Sigmoid colon (tissue), 7 donors: ENCODE results near the gene FLT1. TPM values are rescaled to one million over a fixed set of nuclear protein-coding genes. Genes with fewer than 3 reads are reported as not detected.

ENCODE experiments used
- DNase-seq: peaks from one replicate; pipeline ENCODE4 v3.0.0-alpha.2; 2019
- H3K27ac ChIP-seq, 4 donors: fragments of 200-600 bp; sonication (generic); one replicate each; pipeline ENCODE4 v1.5.1; 2016 to 2019; ENCODE audit warnings: mild to moderate bottlenecking in 1 of 4
- H3K27me3 ChIP-seq, 3 donors: fragments of 200-600 bp; sonication (generic); one replicate each; pipeline ENCODE4 v1.5.1; 2019; ENCODE audit warnings: mild to moderate bottlenecking in 1 of 3
- H3K36me3 ChIP-seq, 4 donors: fragments of 200-600 bp; sonication (generic); one replicate each; pipeline ENCODE4 v1.5.1; 2016 to 2019
- H3K4me1 ChIP-seq, 4 donors: fragments of 200-600 bp; sonication (generic); one replicate each; pipeline ENCODE4 v1.5.1; 2017 to 2019
- H3K4me3 ChIP-seq, 4 donors: fragments of 200-600 bp; sonication (generic); one replicate each; pipeline ENCODE4 v1.5.1; 2017 to 2019; ENCODE audit warnings: mild to moderate bottlenecking in 2 of 4, moderate library complexity in 1 of 4
- H3K9me3 ChIP-seq, 4 donors: fragments of 200-600 bp in 3 of 4; sonication (generic) in 3 of 4; one replicate each; pipeline versions ENCODE4 v1.5.1 to v1.6.1; 2013 to 2019
- CTCF ChIP-seq, 4 experiments: fragments of 450-650 bp in 3 of 4; fragments of 200-600 bp in 1 of 4; IDR thresholded peaks; one replicate each; pipeline ENCODE4 v1.5.1; 2016 to 2019; ENCODE audit warnings: antibody characterized with exemption in 4 of 4, mild to moderate bottlenecking in 3 of 4, moderate library complexity in 2 of 4
- EP300 ChIP-seq, 4 donors: sonication (generic); formaldehyde crosslinking; IDR thresholded peaks; one replicate each; pipeline ENCODE4 v1.6.1; 2017; ENCODE audit warnings: antibody characterized with exemption in 4 of 4
- POLR2A ChIP-seq, 2 donors: fragments of 450-650 bp; IDR thresholded peaks; one replicate each; pipeline ENCODE4 v1.6.1; 2016; ENCODE audit warnings: antibody characterized with exemption in 2 of 2, mild to moderate bottlenecking in 2 of 2, moderate library complexity in 2 of 2
- POLR2AphosphoS5 ChIP-seq, 4 donors: sonication (generic); formaldehyde crosslinking; IDR thresholded peaks; one replicate each; pipeline ENCODE4 v1.6.1; 2017; ENCODE audit warnings: antibody characterized with exemption in 4 of 4
- WGBS, 2 donors: extraction: QIAGEN DNeasy Blood & Tissue Kit; methylation state at CpG; one replicate each; pipeline ENCODE4 v1.1.7; 2013; 5-methylcytosine and 5-hydroxymethylcytosine counted together
- intact Hi-C: fragments of 100-400 bp; cut with DNase I; formaldehyde crosslinking; loops from one replicate; pipeline ENCODE4 v1.15.1; 2023
- polyA plus RNA-seq, 3 donors: library from polyadenylated mRNA; stranded (reverse); fragments of 200-250 nt; gene quantifications; one replicate each; pipeline ENCODE4 v1.2.3, GENCODE V29; 2013
- total RNA-seq, 4 donors: library from RNA; depleted of rRNA; stranded (reverse); fragments of >200 nt; gene quantifications; one replicate each; pipeline ENCODE4 v1.1.0, GENCODE V29; 2016
- donor health status: healthy with polysubstance abuse.
- donor health status: Bipolar disorder and iron deficiency.
- donor health status: healthy.

Gene FLT1
- total and polyA plus RNA-seq, 7 donors, result under 0.01 to 18.3 (median 5.7) TPM

DNA sequence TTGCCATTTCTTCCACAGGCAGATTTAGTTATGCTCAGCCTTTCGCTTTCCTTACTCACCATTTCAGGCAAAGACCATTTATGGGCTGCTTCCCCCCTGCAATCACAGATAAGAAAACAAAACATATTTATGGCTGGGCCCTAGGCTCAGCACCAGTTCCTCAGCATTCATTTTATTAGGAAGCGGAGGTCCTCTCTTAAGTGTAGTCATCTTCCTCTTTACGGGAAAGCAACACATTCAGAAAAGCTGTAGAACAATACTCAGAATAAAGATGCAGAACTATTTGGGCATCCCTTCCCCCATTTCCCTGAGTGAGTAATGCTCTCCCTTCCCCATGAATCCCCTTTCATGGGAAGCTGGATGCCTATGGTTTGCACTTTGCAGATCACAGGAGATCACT lies 27.9 kb downstream of the FLT1 start:
- no peaks in the 10 kb centered on the region for H3K27me3 ChIP-seq
- H3K4me3 ChIP-seq, result no peak overlapping the region
- H3K27ac ChIP-seq, result no peak overlapping the region
- no peaks in the 10 kb centered on the region for H3K4me1 ChIP-seq
- intact Hi-C loops, result no loop called here
- TF ChIP-seq POLR2AphosphoS5 (IDR thresholded peaks at IDR 0.05) (no peak), CTCF (IDR thresholded peaks at IDR 0.05) (no peak), POLR2A (IDR thresholded peaks at IDR 0.05) (no peak), EP300 (IDR thresholded peaks at IDR 0.05) (no peak)
- no peaks in the 10 kb centered on the region for H3K36me3 ChIP-seq
- no peak for DNase-seq
- no peaks in the 10 kb centered on the region for H3K9me3 ChIP-seq
- WGBS, 2 donors, result 76 to 77% methylated on average over 3 of the region's 3 CpGs

DNA sequence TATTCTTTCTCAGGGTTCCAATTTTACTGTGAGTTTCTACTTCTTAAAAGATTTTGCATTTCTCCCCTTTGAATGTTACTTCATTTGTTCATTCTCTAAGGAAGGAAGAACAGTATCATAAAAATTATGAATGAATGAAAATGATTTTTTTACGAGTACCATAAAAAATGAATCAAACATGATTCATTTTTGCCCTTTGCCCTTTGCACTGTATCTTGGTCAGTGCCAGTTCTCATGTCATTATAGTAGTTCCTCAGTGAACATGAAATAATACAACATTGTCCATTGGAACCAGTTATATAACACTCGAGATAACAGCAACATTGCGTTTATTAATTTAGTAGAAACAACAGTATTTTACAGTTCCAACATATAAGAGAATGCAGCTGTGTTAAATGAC lies 28.8 kb downstream of the FLT1 start:
- no peak for TF ChIP-seq POLR2AphosphoS5 (IDR thresholded peaks at IDR 0.05)
- no peak for TF ChIP-seq POLR2A (IDR thresholded peaks at IDR 0.05)
- no peak for TF ChIP-seq EP300 (IDR thresholded peaks at IDR 0.05)
- TF ChIP-seq CTCF (IDR thresholded peaks at IDR 0.05), result no peak
- Histone ChIP-seq H3K27ac (no peak overlapping the region), H3K36me3 (no peaks in the 10 kb centered on the region), H3K4me1 (no peaks in the 10 kb centered on the region), H3K9me3 (no peaks in the 10 kb centered on the region), H3K4me3 (no peak overlapping the region), H3K27me3 (no peaks in the 10 kb centered on the region)
- DNase-seq, result no peak
- intact Hi-C loops, result no loop called here
- 24 to 69% methylated on average over 3 of the region's 3 CpGs for WGBS, 2 donors

- WGBS, 2 donors, result 87 to 89% methylated on average over 6 of the region's 6 CpGs
- TF ChIP-seq POLR2A (IDR thresholded peaks at IDR 0.05) (no peak), CTCF (IDR thresholded peaks at IDR 0.05) (no peak), POLR2AphosphoS5 (IDR thresholded peaks at IDR 0.05) (no peak), EP300 (IDR thresholded peaks at IDR 0.05) (no peak)
- no peak overlapping the region for H3K4me3 ChIP-seq
- no peak overlapping the region for H3K27ac ChIP-seq
- H3K27me3 ChIP-seq, result no peaks in the 10 kb centered on the region
- no peak for DNase-seq
- no peaks in the 10 kb centered on the region for H3K4me1 ChIP-seq
- no peaks in the 10 kb centered on the region for H3K9me3 ChIP-seq
- H3K36me3 ChIP-seq, result no peaks in the 10 kb centered on the region
- intact Hi-C loops, result no loop called here
These were observed 30.0 kb downstream of the FLT1 start for GRCh38 chr13:28464861-28465460.

DNA sequence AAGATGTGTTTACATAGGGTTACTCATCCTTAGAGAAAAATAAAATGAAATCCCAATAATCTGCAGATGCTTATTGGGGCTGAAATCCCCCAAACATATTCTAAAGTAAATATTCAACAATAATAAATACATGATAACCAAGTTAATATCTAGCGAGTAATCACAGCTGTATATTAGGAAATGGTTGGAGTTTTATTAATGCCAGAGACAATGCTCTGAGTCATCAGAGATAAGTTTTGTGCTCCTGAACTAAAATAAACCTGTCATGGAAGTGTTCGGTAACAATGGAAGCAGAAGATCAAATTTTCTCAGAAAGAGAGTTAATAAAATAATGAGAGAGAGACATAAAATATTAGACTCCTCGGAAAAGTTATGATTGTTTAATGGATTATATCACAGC lies 31.4 kb downstream of the FLT1 start:
- no peaks in the 10 kb centered on the region for H3K36me3 ChIP-seq
- no peak overlapping the region for H3K27ac ChIP-seq
- H3K4me3 ChIP-seq, result no peak overlapping the region
- intact Hi-C loops, result no loop called here
- H3K27me3 ChIP-seq, result no peaks in the 10 kb centered on the region
- DNase-seq, result no peak
- WGBS, 2 donors, result 82 to 91% methylated on average over 3 of the region's 3 CpGs
- no peaks in the 10 kb centered on the region for H3K9me3 ChIP-seq
- H3K4me1 ChIP-seq, result no peaks in the 10 kb centered on the region
- TF ChIP-seq CTCF (IDR thresholded peaks at IDR 0.05) (no peak), POLR2A (IDR thresholded peaks at IDR 0.05) (no peak), POLR2AphosphoS5 (IDR thresholded peaks at IDR 0.05) (no peak), EP300 (IDR thresholded peaks at IDR 0.05) (no peak)

DNA sequence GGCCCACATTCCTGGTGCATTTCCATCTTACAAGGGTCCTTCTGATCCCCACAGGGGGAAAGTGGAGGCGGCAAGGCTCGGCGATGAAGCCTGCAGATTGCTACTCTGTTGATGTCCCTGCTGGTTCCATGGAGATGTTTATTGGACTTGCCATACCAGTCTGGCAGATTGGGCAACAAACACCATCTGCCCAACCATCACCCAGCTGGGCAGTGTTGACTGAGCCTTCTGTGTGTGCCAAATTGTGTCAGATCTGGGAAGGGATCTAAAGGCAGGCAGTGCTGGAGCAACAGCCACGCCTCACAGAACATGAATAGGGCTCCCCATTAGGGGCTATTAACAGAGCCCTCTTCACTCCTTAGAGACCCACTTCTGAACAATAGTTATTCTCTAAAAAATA lies 35.0 kb downstream of the FLT1 start:
- intact Hi-C loops, result no loop called here
- TF ChIP-seq POLR2AphosphoS5 (IDR thresholded peaks at IDR 0.05), result no peak
- no peaks in the 10 kb centered on the region for H3K36me3 ChIP-seq

More for the DNA sequence above, 35.0 kb downstream of the FLT1 start:
- 86 to 94% methylated on average over 4 of the region's 4 CpGs for WGBS, 2 donors
- no peak for DNase-seq
- H3K4me3 ChIP-seq, result no peak overlapping the region
- no peaks in the 10 kb centered on the region for H3K4me1 ChIP-seq
- no peaks in the 10 kb centered on the region for H3K27me3 ChIP-seq
- no peaks in the 10 kb centered on the region for H3K9me3 ChIP-seq
- H3K27ac ChIP-seq, result no peak overlapping the region
